ENCODE results near the gene SUCLG2. TPM values are rescaled to one million over a fixed set of nuclear protein-coding genes. Genes with fewer than 3 reads are reported as not detected.

The SUCLG2 gene
- total and polyA plus RNA-seq, 11 donors: 41.6 to 119 (median 77.6) TPM

DNA sequence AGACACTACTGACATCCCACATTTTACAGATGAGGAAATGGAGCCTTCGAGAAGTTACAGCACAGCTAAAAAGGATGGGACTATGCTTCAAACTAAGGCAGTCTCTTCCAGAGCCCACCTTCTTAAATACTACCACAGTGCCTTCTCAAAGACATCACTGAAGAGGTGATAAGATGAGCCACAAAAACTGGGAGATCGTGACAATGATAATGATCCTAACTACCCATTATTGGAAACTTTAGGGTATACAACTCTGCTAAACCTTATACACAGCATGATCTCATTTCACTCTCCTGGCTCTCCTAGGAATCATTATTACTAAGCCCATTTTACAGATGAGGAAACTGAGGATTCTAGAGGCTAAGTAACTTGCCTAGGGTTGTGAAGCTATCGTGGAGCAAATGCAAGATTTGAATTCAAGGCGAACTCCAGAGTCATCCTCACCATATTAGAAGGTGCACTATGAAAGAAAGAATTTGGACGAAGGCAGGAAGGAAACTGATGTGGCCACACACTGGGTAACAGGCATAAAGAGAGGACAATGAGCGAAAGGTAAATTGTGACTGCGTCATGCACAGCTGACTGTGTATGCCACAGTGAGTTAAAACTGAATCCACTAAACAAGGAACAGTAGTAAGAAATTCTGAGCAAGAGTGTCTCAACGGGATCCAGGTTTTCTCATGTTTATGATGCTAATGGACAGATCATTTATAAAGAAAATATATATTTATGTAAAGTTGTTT lies 55.4 kb downstream of the SUCLG2 start:
- WGBS, 4 donors: 94 to 97% (median 95%) methylated on average over 8 of the region's 8 CpGs
- ATAC-seq: no peak
- Histone ChIP-seq H3K9me3 (no peaks in the 10 kb centered on the region), H3K4me3 (no peak overlapping the region), H3K27ac (no peak overlapping the region), H3K36me3 (peaks cover 0 to 27% (median 11%) of the 10 kb centered on the region in 9 donors), H3K4me1 (peaks cover 0 to 25% (median 3%) of the 10 kb centered on the region in 12 donors), H3K27me3 (no peaks in the 10 kb centered on the region)
- DNase-seq: no peak
- intact Hi-C loops (cut with DNase I): no loop called here
- TF ChIP-seq, protein P1, sequence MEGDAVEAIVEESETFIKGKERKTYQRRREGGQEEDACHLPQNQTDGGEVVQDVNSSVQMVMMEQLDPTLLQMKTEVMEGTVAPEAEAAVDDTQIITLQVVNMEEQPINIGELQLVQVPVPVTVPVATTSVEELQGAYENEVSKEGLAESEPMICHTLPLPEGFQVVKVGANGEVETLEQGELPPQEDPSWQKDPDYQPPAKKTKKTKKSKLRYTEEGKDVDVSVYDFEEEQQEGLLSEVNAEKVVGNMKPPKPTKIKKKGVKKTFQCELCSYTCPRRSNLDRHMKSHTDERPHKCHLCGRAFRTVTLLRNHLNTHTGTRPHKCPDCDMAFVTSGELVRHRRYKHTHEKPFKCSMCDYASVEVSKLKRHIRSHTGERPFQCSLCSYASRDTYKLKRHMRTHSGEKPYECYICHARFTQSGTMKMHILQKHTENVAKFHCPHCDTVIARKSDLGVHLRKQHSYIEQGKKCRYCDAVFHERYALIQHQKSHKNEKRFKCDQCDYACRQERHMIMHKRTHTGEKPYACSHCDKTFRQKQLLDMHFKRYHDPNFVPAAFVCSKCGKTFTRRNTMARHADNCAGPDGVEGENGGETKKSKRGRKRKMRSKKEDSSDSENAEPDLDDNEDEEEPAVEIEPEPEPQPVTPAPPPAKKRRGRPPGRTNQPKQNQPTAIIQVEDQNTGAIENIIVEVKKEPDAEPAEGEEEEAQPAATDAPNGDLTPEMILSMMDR (IDR thresholded peaks at IDR 0.05): no peak
- no peak for TF ChIP-seq POLR2A (IDR thresholded peaks at IDR 0.05)

DNA sequence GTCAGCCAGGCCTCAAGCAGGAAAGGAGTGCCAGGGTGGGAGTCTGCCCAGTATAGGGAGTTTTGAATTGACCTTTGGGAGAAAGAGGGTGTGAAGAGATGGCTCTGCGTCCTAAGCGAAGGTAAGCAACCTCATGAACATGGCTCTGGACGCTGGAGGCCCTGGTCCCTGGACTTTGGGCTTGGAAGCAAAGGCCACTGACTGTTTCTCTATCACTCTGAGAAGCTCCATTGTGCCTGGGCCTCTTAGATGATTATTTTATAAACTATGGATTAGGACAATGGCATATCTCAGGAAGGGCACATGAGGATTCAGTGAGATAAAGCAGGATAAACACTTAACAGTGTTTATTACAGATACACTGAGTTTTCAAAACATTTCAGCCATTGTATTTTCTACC lies 59.0 kb downstream of the SUCLG2 start:
- no peak overlapping the region for H3K4me3 ChIP-seq
- WGBS, 4 donors: 90 to 97% (median 97%) methylated on average over 3 of the region's 3 CpGs
- peaks cover 0 to 5% (median 0%) of the 10 kb centered on the region in 12 donors for H3K4me1 ChIP-seq
- no peaks in the 10 kb centered on the region for H3K9me3 ChIP-seq
- ATAC-seq (no peak), DNase-seq (no peak)
- H3K27me3 ChIP-seq: no peaks in the 10 kb centered on the region
- TF ChIP-seq, protein P1 (IDR thresholded peaks at IDR 0.05): no peak
- TF ChIP-seq POLR2A (IDR thresholded peaks at IDR 0.05): no peak
- H3K36me3 ChIP-seq: peaks cover 0 to 27% (median 9%) of the 10 kb centered on the region in 9 donors
- no peak overlapping the region for H3K27ac ChIP-seq
- intact Hi-C loops (cut with DNase I): no loop called here

DNA sequence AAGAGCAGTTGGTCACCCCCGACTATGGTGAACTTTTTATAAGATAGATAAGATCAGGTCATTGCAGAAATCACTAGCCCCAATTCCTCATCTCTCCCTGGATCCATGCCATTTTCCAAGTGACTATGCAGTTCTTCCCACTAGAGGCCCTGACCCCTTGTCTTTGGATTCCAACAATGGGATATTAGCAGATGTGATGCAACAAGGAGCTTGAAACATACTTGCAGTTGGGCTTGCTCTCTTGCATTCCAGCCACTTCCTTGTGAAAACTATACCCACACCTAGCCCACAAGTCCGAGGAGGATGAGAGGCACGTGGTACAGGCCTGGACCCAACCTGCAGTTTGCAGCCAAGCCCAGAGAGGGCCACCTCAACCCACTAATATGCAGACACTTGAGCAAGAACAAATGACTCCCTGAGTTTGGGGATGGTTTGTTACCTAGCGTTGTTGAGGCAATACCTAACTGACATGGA lies 60.6 kb downstream of the SUCLG2 start:
- intact Hi-C loops (cut with DNase I): no loop called here
- Histone ChIP-seq H3K4me3 (no peak overlapping the region), H3K36me3 (peaks cover 0 to 19% (median 3%) of the 10 kb centered on the region in 9 donors), H3K27me3 (no peaks in the 10 kb centered on the region), H3K9me3 (no peaks in the 10 kb centered on the region), H3K4me1 (peaks cover 0 to 5% (median 0%) of the 10 kb centered on the region in 12 donors), H3K27ac (no peak overlapping the region)
- no peak for TF ChIP-seq POLR2A (IDR thresholded peaks at IDR 0.05)
- DNase-seq (no peak), ATAC-seq (no peak)
- 88 to 97% (median 95%) methylated on average over 4 of the region's 4 CpGs for WGBS, 4 donors

DNA sequence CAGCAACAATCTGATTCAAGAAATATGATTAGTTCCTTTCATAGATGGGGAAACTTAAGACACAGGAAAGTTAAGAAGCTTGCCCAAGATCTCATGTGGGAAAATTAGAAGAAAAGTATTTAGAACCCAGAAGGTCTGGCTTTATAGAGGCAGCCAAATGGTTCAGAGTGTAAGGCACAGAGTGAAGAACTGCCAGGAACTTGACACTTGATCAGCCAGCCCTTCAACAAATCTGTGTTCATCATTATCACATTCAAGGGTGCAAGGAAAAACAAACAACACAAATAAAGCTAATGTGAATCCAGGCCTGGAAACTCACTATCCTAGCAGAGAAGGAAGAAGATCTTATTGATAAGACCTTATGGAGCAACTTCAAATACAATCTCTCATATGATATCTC lies 62.4 kb downstream of the SUCLG2 start:
- Histone ChIP-seq H3K27ac (no peak overlapping the region), H3K27me3 (no peaks in the 10 kb centered on the region), H3K4me3 (no peak overlapping the region), H3K36me3 (peaks cover 0 to 17% (median 0%) of the 10 kb centered on the region in 9 donors), H3K4me1 (peaks cover 0 to 5% (median 0%) of the 10 kb centered on the region in 12 donors), H3K9me3 (no peaks in the 10 kb centered on the region)
- ATAC-seq (no peak), DNase-seq (no peak)
- TF ChIP-seq POLR2A (IDR thresholded peaks at IDR 0.05): no peak
- TF ChIP-seq, protein P1 (IDR thresholded peaks at IDR 0.05): no peak
- intact Hi-C loops (cut with DNase I): no loop called here
